Upper lobe of left lung (tissue), 4 donors: Measurements from ENCODE around the gene NCOA4.
"Not testable (repeated sequence)": the region's sequence is repeated elsewhere in the genome, so short reads cannot be mapped to it uniquely, and the experiment has no call there.

Source experiments
- POLR2A ChIP-seq, 4 donors: fragments of 450-650 bp; IDR thresholded peaks; one replicate each; pipeline ENCODE4 v1.5.1; 2016 to 2017; ENCODE audit warnings: antibody characterized with exemption in 4 of 4, mild to moderate bottlenecking in 2 of 4
- POLR2AphosphoS5 ChIP-seq, 2 donors: sonication (generic); formaldehyde crosslinking; IDR thresholded peaks; one replicate each; pipeline ENCODE4 v1.5.1; 2017; ENCODE audit warnings: antibody characterized with exemption in 2 of 2

GRCh38 chr10:46002189-46002687 lies 28.2 kb downstream of the NCOA4 start:
- not testable (repeated sequence) for TF ChIP-seq POLR2AphosphoS5, POLR2A (IDR thresholded peaks at IDR 0.05)
